WERI-Rb-1 (cell line): Measurements from ENCODE around the gene DNMT1.
A peak's percentile ranks its signal among the peaks of the same experiment; 100 is the strongest.

Source experiments
- DNase-seq: peaks from one replicate; pipeline ENCODE4 v3.0.0-alpha.2; 2020
- H3K27ac ChIP-seq: fragments of 250-450 bp; sonication (Bioruptor Pico); 2 replicates; pipeline ENCODE4 v1.5.1; 2020; ENCODE audit warnings: mild to moderate bottlenecking, moderate library complexity
- H3K27me3 ChIP-seq: fragments of 250-450 bp; sonication (Bioruptor Pico); 2 replicates; pipeline ENCODE4 v1.5.1; 2021; ENCODE audit warnings: mild to moderate bottlenecking, low read depth, moderate library complexity; ENCODE audit not compliant: insufficient read depth, severe bottlenecking
- H3K36me3 ChIP-seq: fragments of 250-450 bp; sonication (Bioruptor Pico); 2 replicates; pipeline ENCODE4 v1.5.1; 2020; ENCODE audit warnings: mild to moderate bottlenecking, moderate library complexity
- H3K4me3 ChIP-seq: 2 replicates; pipeline ENCODE4 v1.5.1; 2011; ENCODE audit warnings: low read depth, mild to moderate bottlenecking, control low read depth, low read length
- H3K9me3 ChIP-seq: fragments of 250-450 bp; sonication (Bioruptor Pico); 2 replicates; pipeline ENCODE4 v1.5.1; 2021; ENCODE audit warnings: mild to moderate bottlenecking, moderate library complexity; ENCODE audit not compliant: severe bottlenecking
- CTCF ChIP-seq: IDR thresholded peaks from 2 replicates; pipeline ENCODE4 v1.5.1; 2011; ENCODE audit warnings: low read depth, mild to moderate bottlenecking, control low read depth, inconsistent platforms, low read length

Gene DNMT1

GRCh38 chr19:10228920-10229319 lies 34.2 kb upstream of the DNMT1 start:
- peak; percentile 61 for TF ChIP-seq CTCF
- no peak overlapping the region for H3K27ac ChIP-seq
- no peaks in the 10 kb centered on the region for H3K27me3 ChIP-seq
- no peaks in the 10 kb centered on the region for H3K9me3 ChIP-seq
- no peak overlapping the region for H3K4me3 ChIP-seq
- DNase-seq: peak; percentile 35
- H3K36me3 ChIP-seq: no peaks in the 10 kb centered on the region

GRCh38 chr19:10228393-10228792 lies 33.6 kb upstream of the DNMT1 start:
- Histone ChIP-seq H3K4me3 (no peak overlapping the region), H3K27ac (no peak overlapping the region), H3K36me3 (no peaks in the 10 kb centered on the region), H3K27me3 (no peaks in the 10 kb centered on the region), H3K9me3 (no peaks in the 10 kb centered on the region)
- no peak for DNase-seq
- no peak for TF ChIP-seq CTCF

GRCh38 chr19:10227026-10227971 lies 32.5 kb upstream of the DNMT1 start:
- Histone ChIP-seq H3K27ac (no peak overlapping the region), H3K27me3 (no peaks in the 10 kb centered on the region), H3K4me3 (no peak overlapping the region), H3K9me3 (no peaks in the 10 kb centered on the region), H3K36me3 (no peaks in the 10 kb centered on the region)
- no peak for DNase-seq
- TF ChIP-seq CTCF: no peak

GRCh38 chr19:10226376-10227025 lies 31.7 kb upstream of the DNMT1 start:
- TF ChIP-seq CTCF: no peak
- H3K27ac ChIP-seq: no peak overlapping the region

GRCh38 chr19:10226021-10226375 lies 31.2 kb upstream of the DNMT1 start:
- Histone ChIP-seq H3K4me3 (no peak overlapping the region), H3K9me3 (no peaks in the 10 kb centered on the region), H3K27me3 (no peaks in the 10 kb centered on the region), H3K27ac (no peak overlapping the region), H3K36me3 (no peaks in the 10 kb centered on the region)
- TF ChIP-seq CTCF: no peak
- DNase-seq: no peak

More at GRCh38 chr19:10226376-10227025, 31.7 kb upstream of the DNMT1 start:
- H3K36me3 ChIP-seq: no peaks in the 10 kb centered on the region
- no peaks in the 10 kb centered on the region for H3K9me3 ChIP-seq
- no peaks in the 10 kb centered on the region for H3K27me3 ChIP-seq
- DNase-seq: no peak
- H3K4me3 ChIP-seq: no peak overlapping the region
